ENCODE data around the gene ZDHHC6. TPM values are rescaled to one million over a fixed set of nuclear protein-coding genes. Genes with fewer than 3 reads are reported as not detected.

Gene ZDHHC6
- total RNA-seq, 1 experiment from 2014 or later = 35.2 TPM

- Histone ChIP-seq H3K4ac (ENCODE audit: low read depth, low read length) (no peak overlapping the region), H3K79me1 (ENCODE audit: insufficient read depth, low read depth, low read length, poor library complexity, severe bottlenecking) (no peaks in the 10 kb centered on the region), H2AK5ac (ENCODE audit: insufficient read length, low read length) (no peak overlapping the region), H3K14ac (ENCODE audit: insufficient read depth, low read length) (no peak overlapping the region), H3K79me2 (ENCODE audit: insufficient read depth, low read length) (no peaks in the 10 kb centered on the region), H3K27me3 (ENCODE audit: insufficient read depth, low read length) (no peaks in the 10 kb centered on the region), H3K4me1 (ENCODE audit: insufficient read depth, low read length) (no peaks in the 10 kb centered on the region), H3K23me2 (ENCODE audit: insufficient read length, low read depth, low read length, poor library complexity, severe bottlenecking) (no peaks in the 10 kb centered on the region), H3K27ac (ENCODE audit: insufficient read length, low read depth, low read length) (no peak overlapping the region), H2BK15ac (ENCODE audit: low read depth, low read length) (no peak overlapping the region), H2AFZ (ENCODE audit: low read length) (no peak overlapping the region), H3T11ph (ENCODE audit: low read length) (no peak overlapping the region), H4K91ac (ENCODE audit: insufficient read length, low read depth, low read length) (no peak overlapping the region), H2BK120ac (ENCODE audit: low read depth, low read length, poor library complexity, severe bottlenecking) (no peak overlapping the region), H3K9me3 (ENCODE audit: control insufficient read depth, low read depth, low read length) (no peaks in the 10 kb centered on the region), H4K20me1 (ENCODE audit: control insufficient read depth, insufficient read depth, insufficient read length) (no peaks in the 10 kb centered on the region), H3K4me2 (ENCODE audit: insufficient read depth, insufficient read length, low read length) (no peak overlapping the region), H2BK12ac (ENCODE audit: insufficient read length, low read depth, low read length) (no peak overlapping the region), H2BK20ac (ENCODE audit: low read depth, low read length, poor library complexity, severe bottlenecking) (no peak overlapping the region), H4K8ac (replicated peaks; ENCODE audit: insufficient read length, low read depth, low read length) (no peak overlapping the region), H3K56ac (ENCODE audit: insufficient read length, low read depth, low read length) (no peak overlapping the region), H4K5ac (ENCODE audit: insufficient read length, low read depth, low read length) (no peak overlapping the region), H3K9ac (ENCODE audit: extremely low read depth, insufficient read length, low read length) (no peak overlapping the region), H3K18ac (ENCODE audit: insufficient read length, low read depth, low read length) (no peak overlapping the region), H3K23ac (ENCODE audit: insufficient read length, low read depth, low read length) (no peak overlapping the region), H2BK5ac (ENCODE audit: insufficient read length, low read length) (no peak overlapping the region)
- DNase-seq = no peak
- Mint-ChIP-seq H3K27ac (no peak overlapping the region), H3K4me3 (no peak overlapping the region), H3K36me3 (ENCODE audit: insufficient read depth in 1 of 3, low read depth in 3 of 3) (no peaks in the 10 kb centered on the region), H3K9me3 (no peaks in the 10 kb centered on the region), H3K4me1 (peaks cover 5 to 12% of the 10 kb centered on the region in 2 experiments; a peak in 3 of 4 replicates), H3K27me3 (ENCODE audit: low read depth) (no peaks in the 10 kb centered on the region)
- no CpG with 5 or more reads among the region's 6 CpGs for WGBS (ENCODE audit: extremely low coverage, insufficient read length, low lambda C conversion rate)
- no peak for TF ChIP-seq CTCF (conservative IDR thresholded peaks at IDR 0.05)
These were observed 46.0 kb upstream of the ZDHHC6 start for GRCh38 chr10:112492736-112493135.

Data from H9 (cell line).